Measurements from ENCODE around the gene TNRC6C.
"Not testable (repeated sequence)": the region's sequence is repeated elsewhere in the genome, so short reads cannot be mapped to it uniquely, and the experiment has no call there.

TNRC6C gene

DNA sequence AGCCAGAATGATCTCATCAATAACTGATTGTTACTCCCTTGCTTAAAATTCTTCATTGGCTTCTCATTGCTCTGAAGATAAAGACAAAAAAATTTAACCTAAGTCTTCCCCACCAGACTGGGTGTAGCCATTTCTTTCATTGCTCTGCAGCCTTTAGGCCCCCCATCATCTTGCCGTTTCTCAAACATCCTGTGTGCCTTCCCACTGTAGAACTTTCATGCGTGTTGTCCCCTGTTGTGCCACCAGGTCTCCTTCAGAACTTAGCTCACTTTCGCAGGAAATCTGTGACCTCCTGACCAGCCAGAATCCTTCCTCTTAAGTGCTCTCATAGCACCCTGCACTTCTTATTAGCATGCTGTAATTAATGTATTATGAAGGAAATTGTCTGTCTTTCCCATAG lies 31.8 kb downstream of the TNRC6C start:
- H3K4me3 ChIP-seq (ENCODE audit: low read depth, low read length): no peak overlapping the region
- TF ChIP-seq POLR2A (IDR thresholded peaks at IDR 0.05; ENCODE audit: extremely low read depth, insufficient read length) (no peak), MYC (IDR thresholded peaks at IDR 0.05; ENCODE audit: low read depth, low read length) (no peak)
- TF ChIP-seq, protein P1, sequence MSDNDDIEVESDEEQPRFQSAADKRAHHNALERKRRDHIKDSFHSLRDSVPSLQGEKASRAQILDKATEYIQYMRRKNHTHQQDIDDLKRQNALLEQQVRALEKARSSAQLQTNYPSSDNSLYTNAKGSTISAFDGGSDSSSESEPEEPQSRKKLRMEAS (IDR thresholded peaks at IDR 0.05; ENCODE audit: low read depth, low read length): no peak
- TF ChIP-seq, protein P2, sequence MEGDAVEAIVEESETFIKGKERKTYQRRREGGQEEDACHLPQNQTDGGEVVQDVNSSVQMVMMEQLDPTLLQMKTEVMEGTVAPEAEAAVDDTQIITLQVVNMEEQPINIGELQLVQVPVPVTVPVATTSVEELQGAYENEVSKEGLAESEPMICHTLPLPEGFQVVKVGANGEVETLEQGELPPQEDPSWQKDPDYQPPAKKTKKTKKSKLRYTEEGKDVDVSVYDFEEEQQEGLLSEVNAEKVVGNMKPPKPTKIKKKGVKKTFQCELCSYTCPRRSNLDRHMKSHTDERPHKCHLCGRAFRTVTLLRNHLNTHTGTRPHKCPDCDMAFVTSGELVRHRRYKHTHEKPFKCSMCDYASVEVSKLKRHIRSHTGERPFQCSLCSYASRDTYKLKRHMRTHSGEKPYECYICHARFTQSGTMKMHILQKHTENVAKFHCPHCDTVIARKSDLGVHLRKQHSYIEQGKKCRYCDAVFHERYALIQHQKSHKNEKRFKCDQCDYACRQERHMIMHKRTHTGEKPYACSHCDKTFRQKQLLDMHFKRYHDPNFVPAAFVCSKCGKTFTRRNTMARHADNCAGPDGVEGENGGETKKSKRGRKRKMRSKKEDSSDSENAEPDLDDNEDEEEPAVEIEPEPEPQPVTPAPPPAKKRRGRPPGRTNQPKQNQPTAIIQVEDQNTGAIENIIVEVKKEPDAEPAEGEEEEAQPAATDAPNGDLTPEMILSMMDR (IDR thresholded peaks at IDR 0.05; ENCODE audit: low read depth, low read length): no peak
- no peak for DNase-seq (ENCODE audit: low read depth)

DNA sequence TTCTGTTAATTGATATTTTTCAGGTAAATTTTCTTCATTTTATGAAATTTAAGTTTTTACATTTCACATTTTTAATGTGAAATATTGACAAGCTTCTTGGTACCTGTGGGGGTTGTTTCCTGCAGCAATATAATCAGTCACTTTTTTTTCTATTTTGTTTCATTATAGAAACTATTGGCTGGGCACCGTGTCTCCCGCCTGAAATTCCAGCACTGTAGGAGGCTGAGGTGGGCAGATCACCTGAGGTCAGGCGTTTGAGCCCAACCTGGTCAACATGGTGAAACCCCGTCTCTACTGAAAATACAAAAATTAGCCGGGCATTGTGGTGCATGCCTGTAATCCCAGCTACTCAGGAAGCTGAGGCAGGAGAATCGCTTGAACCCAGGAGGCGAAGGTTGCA lies 35.2 kb downstream of the TNRC6C start:
- not testable (repeated sequence) for DNase-seq (ENCODE audit: low read depth)

GRCh38 chr17:77995146-77995852 lies 36.8 kb downstream of the TNRC6C start:
- TF ChIP-seq POLR2A (IDR thresholded peaks at IDR 0.05; ENCODE audit: extremely low read depth, insufficient read length): no peak
- TF ChIP-seq, protein P2 (IDR thresholded peaks at IDR 0.05; ENCODE audit: low read depth, low read length): no peak
- TF ChIP-seq, protein P1 (IDR thresholded peaks at IDR 0.05; ENCODE audit: low read depth, low read length): no peak
- no peak for TF ChIP-seq MYC (IDR thresholded peaks at IDR 0.05; ENCODE audit: low read depth, low read length)
- no peak overlapping the region for H3K4me3 ChIP-seq (ENCODE audit: low read depth, low read length)
- DNase-seq (ENCODE audit: low read depth): no peak

More for the DNA sequence above, 35.2 kb downstream of the TNRC6C start:
- not testable (repeated sequence) for H3K4me3 ChIP-seq (ENCODE audit: low read depth, low read length)

- TF ChIP-seq, protein P2 (IDR thresholded peaks at IDR 0.05; ENCODE audit: low read depth, low read length): no peak
- TF ChIP-seq POLR2A (IDR thresholded peaks at IDR 0.05; ENCODE audit: extremely low read depth, insufficient read length) (no peak), MYC (IDR thresholded peaks at IDR 0.05; ENCODE audit: low read depth, low read length) (no peak)
- TF ChIP-seq, protein P1 (IDR thresholded peaks at IDR 0.05; ENCODE audit: low read depth, low read length): no peak
- DNase-seq (ENCODE audit: low read depth): no peak
These were observed 37.8 kb downstream of the TNRC6C start for GRCh38 chr17:77996256-77996655.

DNA sequence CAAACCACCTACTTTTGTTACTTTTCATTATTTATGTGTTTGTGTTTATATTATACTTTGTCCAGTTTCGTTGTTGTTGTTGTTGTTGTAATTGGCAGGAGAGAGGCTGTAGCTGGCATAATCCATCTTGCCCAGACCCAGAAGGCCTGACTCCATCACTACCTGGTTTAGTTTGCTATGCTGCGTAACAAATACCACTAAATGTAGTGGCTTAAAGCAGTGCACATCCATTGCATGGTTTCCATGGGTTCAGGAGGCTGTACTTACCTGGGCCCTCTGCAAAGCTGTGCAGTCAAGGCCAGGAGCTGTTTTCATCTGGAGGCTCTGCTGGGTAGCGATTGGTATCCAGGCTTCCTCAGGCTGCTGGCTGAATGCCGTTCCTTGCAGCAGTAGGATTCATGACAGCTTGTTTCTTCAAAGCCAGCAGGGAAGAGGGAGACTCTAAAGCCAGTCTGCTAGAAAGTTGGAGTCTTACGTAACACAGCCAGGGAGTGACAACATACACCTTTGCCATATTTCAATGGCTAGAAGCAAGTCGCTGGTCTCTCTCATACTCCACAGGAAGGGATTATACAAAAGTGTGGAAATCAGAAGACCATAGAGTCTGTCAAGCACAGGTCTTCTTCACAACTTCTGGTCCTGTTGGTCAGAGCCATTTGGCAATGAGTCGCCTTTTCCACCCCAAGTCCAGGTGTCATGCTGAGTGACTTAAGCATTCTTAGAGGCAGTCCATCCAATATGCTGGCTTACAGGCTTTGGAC lies 41.1 kb downstream of the TNRC6C start:
- DNase-seq (ENCODE audit: low read depth): peak; percentile 68
- H3K4me3 ChIP-seq (ENCODE audit: low read depth, low read length): no peak overlapping the region

More at GRCh38 chr17:77996256-77996655, 37.8 kb downstream of the TNRC6C start:
- H3K4me3 ChIP-seq (ENCODE audit: low read depth, low read length): no peak overlapping the region

More for the DNA sequence above, 41.1 kb downstream of the TNRC6C start:
- TF ChIP-seq MYC (IDR thresholded peaks at IDR 0.05; ENCODE audit: low read depth, low read length) (no peak), POLR2A (IDR thresholded peaks at IDR 0.05; ENCODE audit: extremely low read depth, insufficient read length) (no peak)
- TF ChIP-seq, protein P1 (IDR thresholded peaks at IDR 0.05; ENCODE audit: low read depth, low read length): no peak
- TF ChIP-seq, protein P2 (IDR thresholded peaks at IDR 0.05; ENCODE audit: low read depth, low read length): no peak

Measured in NB4 (cell line).